GM12891 (cell line): Measurements from ENCODE around the gene NTNG1.
"Not testable (repeated sequence)": the region's sequence is repeated elsewhere in the genome, so short reads cannot be mapped to it uniquely, and the experiment has no call there.

Experiments
- DNase-seq: peaks from one replicate; pipeline ENCODE4 v3.0.0; 2011; ENCODE audit warnings: low spot score; ENCODE audit not compliant: insufficient read length
- FAIRE-seq: peaks from 2 replicates; lab custom pipeline; 2011; peaks lifted over from hg19 to GRCh38; lab: Jason Lieb, UNC
- PAX5 ChIP-seq: IDR thresholded peaks from 2 replicates; pipeline ENCODE4 v1.6.1; 2011; ENCODE audit warnings: low read length, moderate library complexity, mild to moderate bottlenecking; ENCODE audit not compliant: insufficient read depth, severe bottlenecking
- POLR2A ChIP-seq: IDR thresholded peaks from 2 replicates; pipeline ENCODE4 v1.6.1; 2011; ENCODE audit warnings: low read depth, low read length, control low read depth
- POLR2AphosphoS5 ChIP-seq: IDR thresholded peaks from 2 replicates; pipeline ENCODE4 v1.6.1; 2011; ENCODE audit warnings: low read depth, low read length, control low read depth
- POU2F2 ChIP-seq: IDR thresholded peaks from 2 replicates; pipeline ENCODE4 v1.6.1; 2011; ENCODE audit warnings: low read depth, mild to moderate bottlenecking, control low read depth, low read length, moderate library complexity
- SPI1 ChIP-seq: IDR thresholded peaks from 2 replicates; pipeline ENCODE4 v1.6.1; 2011; ENCODE audit warnings: low read depth, low read length, control low read depth
- TAF1 ChIP-seq: IDR thresholded peaks from 2 replicates; pipeline ENCODE4 v1.6.1; 2011; ENCODE audit warnings: low read depth, low read length, control low read depth

The NTNG1 gene

GRCh38 chr1:107228704-107229371 is 88.0 kb downstream of the NTNG1 start:
- TF ChIP-seq PAX5: no peak
- no peak for TF ChIP-seq SPI1
- no peak for TF ChIP-seq TAF1
- no peak for TF ChIP-seq POU2F2
- no peak for TF ChIP-seq POLR2A
- no peak for TF ChIP-seq POLR2AphosphoS5
- no peak for FAIRE-seq
- no peak for DNase-seq

- FAIRE-seq (no peak), DNase-seq (no peak)
- no peak for TF ChIP-seq TAF1
- TF ChIP-seq SPI1: no peak
- TF ChIP-seq POU2F2: no peak
- TF ChIP-seq POLR2A: no peak
- TF ChIP-seq PAX5: no peak
- no peak for TF ChIP-seq POLR2AphosphoS5
Observed at GRCh38 chr1:107229711-107230110, 88.9 kb downstream of the NTNG1 start.

- no peak for FAIRE-seq
- no peak for DNase-seq
- TF ChIP-seq POU2F2: no peak
- TF ChIP-seq PAX5: no peak
- TF ChIP-seq POLR2A: no peak
- TF ChIP-seq SPI1: no peak
- no peak for TF ChIP-seq TAF1
- TF ChIP-seq POLR2AphosphoS5: no peak
Observed at GRCh38 chr1:107230121-107230520, 89.3 kb downstream of the NTNG1 start.

GRCh38 chr1:107231291-107231690 is 90.5 kb downstream of the NTNG1 start:
- no peak for FAIRE-seq
- TF ChIP-seq POLR2A (no peak), PAX5 (no peak), POLR2AphosphoS5 (no peak), TAF1 (no peak), POU2F2 (no peak), SPI1 (no peak)
- no peak for DNase-seq

- DNase-seq (no peak), FAIRE-seq (no peak)
- TF ChIP-seq SPI1: no peak
- no peak for TF ChIP-seq POLR2AphosphoS5
- TF ChIP-seq TAF1: no peak
- TF ChIP-seq PAX5: no peak
- TF ChIP-seq POLR2A: no peak
- TF ChIP-seq POU2F2: no peak
Observed at GRCh38 chr1:107232426-107232825, 91.6 kb downstream of the NTNG1 start.

GRCh38 chr1:107236760-107237159 is 95.9 kb downstream of the NTNG1 start:
- FAIRE-seq, DNase-seq: not testable (repeated sequence)

- TF ChIP-seq PAX5 (no peak), SPI1 (no peak), POLR2AphosphoS5 (no peak), TAF1 (no peak), POU2F2 (no peak), POLR2A (no peak)
- DNase-seq (no peak), FAIRE-seq (no peak)
Observed at GRCh38 chr1:107243461-107243860, 102.6 kb downstream of the NTNG1 start.

- FAIRE-seq: no peak
- TF ChIP-seq SPI1: no peak
- no peak for TF ChIP-seq POU2F2
- no peak for DNase-seq
Observed at GRCh38 chr1:107244709-107245500, 104.1 kb downstream of the NTNG1 start.

GRCh38 chr1:107246775-107247345 is 106.0 kb downstream of the NTNG1 start:
- FAIRE-seq: no peak
- no peak for TF ChIP-seq SPI1
- no peak for TF ChIP-seq PAX5
- TF ChIP-seq POLR2AphosphoS5: no peak
- TF ChIP-seq TAF1: no peak
- no peak for TF ChIP-seq POU2F2
- TF ChIP-seq POLR2A: no peak
- no peak for DNase-seq

GRCh38 chr1:107247679-107248078 is 106.8 kb downstream of the NTNG1 start:
- TF ChIP-seq PAX5 (no peak), SPI1 (no peak), POLR2AphosphoS5 (no peak), POU2F2 (no peak), POLR2A (no peak), TAF1 (no peak)
- FAIRE-seq: no peak
- DNase-seq: no peak
